C4-2B (cell line): Measurements from ENCODE around the gene ZBTB5.
"Not testable (repeated sequence)": the region's sequence is repeated elsewhere in the genome, so short reads cannot be mapped to it uniquely, and the experiment has no call there.

Source experiments
- H3K27ac ChIP-seq: fragments of 450-650 bp; 2 replicates; pipeline ENCODE4 v1.5.1; 2017
- ZFX ChIP-seq: fragments of 450-650 bp; IDR thresholded peaks from 2 replicates; pipeline ENCODE4 v1.6.1; 2017
- TF ChIP-seq, protein P1 (sequence below): fragments of 450-650 bp; conservative IDR thresholded peaks from 2 replicates; pipeline ENCODE4 v1.5.1; 2017; ENCODE audit warnings: mild to moderate bottlenecking

ZBTB5 gene

DNA sequence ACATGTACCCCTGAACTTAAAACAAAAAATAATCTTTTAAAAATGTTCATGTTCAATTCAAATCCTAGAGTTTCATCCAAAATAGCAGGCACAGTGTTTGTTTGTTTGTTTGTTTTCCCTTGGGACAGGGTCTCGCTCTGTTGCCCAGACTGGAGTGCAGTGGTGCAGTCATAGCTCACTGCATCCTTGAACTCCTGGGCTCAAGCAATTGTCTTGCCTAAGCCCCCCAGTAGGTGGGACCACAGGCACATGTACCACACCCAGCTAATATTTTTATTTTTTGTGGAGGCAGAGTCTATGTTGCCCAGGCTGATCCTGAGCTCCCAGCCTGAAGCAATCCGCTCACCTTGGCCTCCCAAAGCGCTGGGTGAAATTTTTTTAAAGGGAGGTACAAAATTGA, 15.5 kb upstream of the ZBTB5 start:
- H3K27ac ChIP-seq = no peak overlapping the region
- TF ChIP-seq, protein P1, sequence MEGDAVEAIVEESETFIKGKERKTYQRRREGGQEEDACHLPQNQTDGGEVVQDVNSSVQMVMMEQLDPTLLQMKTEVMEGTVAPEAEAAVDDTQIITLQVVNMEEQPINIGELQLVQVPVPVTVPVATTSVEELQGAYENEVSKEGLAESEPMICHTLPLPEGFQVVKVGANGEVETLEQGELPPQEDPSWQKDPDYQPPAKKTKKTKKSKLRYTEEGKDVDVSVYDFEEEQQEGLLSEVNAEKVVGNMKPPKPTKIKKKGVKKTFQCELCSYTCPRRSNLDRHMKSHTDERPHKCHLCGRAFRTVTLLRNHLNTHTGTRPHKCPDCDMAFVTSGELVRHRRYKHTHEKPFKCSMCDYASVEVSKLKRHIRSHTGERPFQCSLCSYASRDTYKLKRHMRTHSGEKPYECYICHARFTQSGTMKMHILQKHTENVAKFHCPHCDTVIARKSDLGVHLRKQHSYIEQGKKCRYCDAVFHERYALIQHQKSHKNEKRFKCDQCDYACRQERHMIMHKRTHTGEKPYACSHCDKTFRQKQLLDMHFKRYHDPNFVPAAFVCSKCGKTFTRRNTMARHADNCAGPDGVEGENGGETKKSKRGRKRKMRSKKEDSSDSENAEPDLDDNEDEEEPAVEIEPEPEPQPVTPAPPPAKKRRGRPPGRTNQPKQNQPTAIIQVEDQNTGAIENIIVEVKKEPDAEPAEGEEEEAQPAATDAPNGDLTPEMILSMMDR = no peak
- TF ChIP-seq ZFX = no peak

DNA sequence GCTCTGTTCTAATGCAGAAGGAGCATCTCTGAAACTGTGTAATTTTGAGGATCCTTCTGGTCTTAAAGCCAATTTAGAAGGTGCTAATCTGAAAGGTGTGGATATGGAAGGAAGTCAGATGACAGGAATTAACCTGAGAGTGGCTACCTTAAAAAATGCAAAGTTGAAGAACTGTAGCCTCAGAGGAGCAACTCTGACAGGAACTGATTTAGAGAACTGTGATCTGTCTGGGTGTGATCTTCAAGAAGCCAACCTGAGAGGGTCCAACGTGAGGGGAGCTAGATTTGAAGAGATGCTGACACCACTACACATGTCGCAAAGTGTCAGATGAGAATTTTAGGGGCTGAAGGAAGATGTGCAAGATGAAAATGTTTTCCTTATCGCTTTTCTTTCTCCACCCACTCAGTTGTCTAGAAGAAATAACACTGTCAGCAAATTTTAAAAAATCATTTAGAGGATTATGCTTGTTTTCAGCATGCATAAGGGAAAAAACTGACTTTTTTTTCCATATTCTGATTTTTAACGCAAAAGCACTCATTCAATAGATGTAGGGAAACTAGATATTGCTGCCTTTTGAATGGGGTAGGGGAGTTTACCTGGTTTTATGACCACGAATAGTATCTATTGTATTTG, 12.9 kb upstream of the ZBTB5 start:
- H3K27ac ChIP-seq = not testable (repeated sequence)

DNA sequence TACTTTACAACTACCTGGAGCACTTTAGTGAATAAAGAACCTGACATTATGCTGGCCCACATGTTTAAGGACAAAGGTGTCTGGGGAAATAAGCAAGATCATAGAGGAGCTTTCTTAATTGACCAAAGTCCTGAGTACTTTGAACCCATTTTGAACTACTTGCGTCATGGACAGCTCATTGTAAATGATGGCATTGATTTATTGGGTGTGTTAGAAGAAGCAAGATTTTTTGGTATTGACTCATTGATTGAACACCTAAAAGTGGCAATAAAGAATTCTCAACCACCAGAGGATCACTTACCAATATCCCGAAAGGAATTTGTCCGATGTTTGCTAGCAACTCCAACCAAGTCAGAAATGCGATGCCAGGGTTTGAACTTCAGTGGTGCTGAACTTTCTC, 12.2 kb upstream of the ZBTB5 start:
- not testable (repeated sequence) for H3K27ac ChIP-seq

DNA sequence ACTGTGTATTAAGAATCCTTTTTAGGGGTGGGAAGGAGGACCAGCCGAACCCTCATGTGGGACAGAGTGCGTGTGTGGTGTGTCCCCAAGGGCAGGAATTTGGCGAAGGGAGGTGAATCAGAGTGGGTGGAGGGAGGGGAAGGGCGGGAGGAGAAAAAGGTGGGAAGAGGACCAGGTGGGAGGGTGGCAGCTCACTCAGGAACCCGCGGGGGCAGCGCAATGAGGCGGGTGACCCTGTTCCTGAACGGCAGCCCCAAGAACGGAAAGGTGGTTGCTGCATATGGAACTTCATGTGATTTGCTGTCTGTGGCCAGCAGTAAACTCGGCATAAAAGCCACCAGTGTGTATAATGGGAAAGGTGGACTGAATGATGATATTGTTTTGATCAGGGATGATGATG, 11.7 kb upstream of the ZBTB5 start:
- TF ChIP-seq ZFX = no peak
- TF ChIP-seq, protein P1 = no peak
- H3K27ac ChIP-seq = no peak overlapping the region

DNA sequence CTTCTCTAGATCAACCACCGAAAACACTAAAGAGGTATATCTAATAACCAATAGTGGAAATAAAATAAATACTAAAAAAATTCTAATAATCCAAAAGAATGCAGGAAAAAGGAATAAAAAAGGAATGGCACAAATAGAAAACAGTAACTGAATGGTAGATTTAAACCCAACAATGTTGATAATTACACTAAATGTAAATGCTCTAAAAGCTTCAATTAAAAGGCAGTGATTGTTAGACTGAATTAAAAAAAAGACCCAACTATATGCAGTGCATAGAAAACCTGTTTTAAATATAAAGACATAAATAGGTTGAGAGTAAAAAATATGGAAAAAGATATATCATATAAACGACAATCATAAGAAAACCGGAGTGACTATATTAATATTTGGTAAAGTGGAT, 9.2 kb upstream of the ZBTB5 start:
- TF ChIP-seq, protein P1 = no peak
- no peak for TF ChIP-seq ZFX
- no peak overlapping the region for H3K27ac ChIP-seq

DNA sequence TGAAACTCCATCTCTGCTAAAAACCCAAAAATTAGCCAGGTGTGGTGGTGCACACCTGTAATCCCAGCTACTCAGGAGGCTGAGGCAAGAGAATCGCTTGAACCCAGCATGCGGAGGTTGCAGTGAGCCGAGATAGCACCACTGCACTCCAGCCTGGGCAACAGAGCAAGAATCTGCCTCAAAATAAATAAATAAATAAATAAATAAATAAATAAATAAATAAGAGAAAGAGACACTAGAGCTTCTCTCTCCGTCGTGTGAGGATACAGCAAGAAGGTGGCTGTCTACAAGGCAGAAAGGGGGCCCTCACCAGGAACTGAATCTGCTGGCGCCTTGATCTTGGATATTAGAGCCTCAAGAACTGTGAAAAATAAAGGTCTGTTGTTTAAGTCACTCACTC, 8.7 kb upstream of the ZBTB5 start:
- H3K27ac ChIP-seq = not testable (repeated sequence)

DNA sequence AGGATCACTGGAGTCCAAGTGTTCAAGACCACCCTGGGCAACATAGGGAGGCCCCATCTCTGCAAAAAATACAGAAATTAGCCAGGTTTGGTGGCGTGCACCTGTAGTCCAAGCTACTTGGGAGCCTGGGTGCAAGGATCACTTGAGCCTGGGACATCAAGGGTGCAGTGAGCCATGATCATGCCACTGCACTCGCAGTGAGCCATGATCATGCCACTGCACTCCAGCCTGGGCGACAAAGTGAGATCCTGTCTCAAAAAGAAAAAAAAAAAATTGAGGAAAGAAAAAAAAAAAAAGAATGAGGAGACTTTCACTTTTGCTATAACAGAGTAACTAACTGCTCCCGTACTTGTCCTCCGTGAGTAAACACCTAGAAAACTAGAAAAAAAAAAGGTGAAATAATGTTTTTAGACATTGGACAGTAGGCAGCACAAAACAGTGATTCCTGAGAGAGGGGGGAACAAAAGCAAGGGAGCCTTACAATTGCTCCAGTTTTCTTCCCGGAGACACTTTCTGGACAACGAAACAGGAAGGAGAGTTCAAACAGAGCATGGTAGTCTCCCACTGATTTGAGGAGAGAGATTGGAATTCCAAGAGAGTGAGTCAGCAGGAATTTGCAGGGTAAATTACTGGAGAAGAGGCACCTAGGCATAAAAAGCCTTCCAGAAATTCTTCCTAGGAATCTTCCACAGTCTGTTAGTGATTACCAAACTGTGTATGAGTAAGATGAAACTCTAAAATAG, 6.9 kb upstream of the ZBTB5 start:
- peak overlapping the region; percentile 39 for H3K27ac ChIP-seq
- TF ChIP-seq, protein P1 = no peak
- TF ChIP-seq ZFX = no peak

DNA sequence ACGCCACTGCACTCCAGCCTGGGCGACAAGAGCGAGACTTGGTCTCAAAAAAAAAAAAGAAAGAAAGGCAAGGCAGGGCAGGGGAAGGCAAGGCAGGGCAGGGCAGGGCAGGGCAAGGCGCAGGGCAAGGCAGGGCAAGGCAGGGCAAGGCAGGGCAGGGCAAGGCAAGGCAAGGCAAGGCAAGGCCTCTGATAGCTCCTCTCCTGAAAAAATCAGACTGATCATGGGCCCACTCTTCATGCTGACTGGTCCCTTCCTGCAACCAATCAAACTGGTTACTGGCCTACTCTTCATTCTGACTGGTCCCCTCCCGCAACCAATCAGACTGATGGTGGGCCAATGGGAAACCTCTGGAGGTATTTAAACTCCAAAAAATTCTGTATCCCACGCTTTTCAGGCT, 3.4 kb upstream of the ZBTB5 start:
- no peak overlapping the region for H3K27ac ChIP-seq
- no peak for TF ChIP-seq ZFX
- TF ChIP-seq, protein P1 = no peak

DNA sequence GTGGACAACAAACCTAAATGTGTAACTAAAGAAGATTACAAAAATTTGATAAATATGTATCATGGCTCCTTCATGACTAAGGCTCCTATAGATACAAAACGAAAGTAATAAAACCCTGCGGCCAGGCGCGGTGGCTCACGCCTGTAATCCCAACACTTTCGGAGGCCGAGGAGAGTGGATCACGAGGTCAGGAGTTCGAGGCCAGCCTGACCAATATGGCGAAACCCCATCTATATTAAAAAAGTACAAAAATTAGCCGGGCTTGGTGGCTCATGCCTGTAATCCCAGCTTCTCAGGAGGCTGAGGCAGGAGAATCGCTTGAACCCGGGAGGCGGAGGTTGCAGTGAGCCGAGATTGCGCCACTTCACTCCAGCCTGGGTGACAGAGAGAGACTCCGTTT, 2.3 kb upstream of the ZBTB5 start:
- H3K27ac ChIP-seq = not testable (repeated sequence)
